NOMO-1 treated with dmso at 0.1 percent for 144 hours (cell line): Measurements from ENCODE around the gene PDSS1.

Experiments used
- DNase-seq: peaks from one replicate; lab custom pipeline; 2025; ENCODE audit not compliant: unreplicated experiment; lab: John Stamatoyannopoulos, UW

Gene PDSS1

GRCh38 chr10:26792758-26793495 is 95.4 kb downstream of the PDSS1 start:
- DNase-seq = no peak
